A549 (cell line): ENCODE data around the gene BTG1. TPM values are rescaled to one million over a fixed set of nuclear protein-coding genes. Genes with fewer than 3 reads are reported as not detected.

Experiments
- ATAC-seq, 2 experiments: fragments of 200-7000 bp in 1 of 2; fragments of >200 bp in 1 of 2; cut with Nextera tagmentation in 1 of 2; cut with Tn5 transposase in 1 of 2; 3 replicates each; pipeline versions ENCODE4 v1.8.0 to v1.9.1; 2018 to 2020; ENCODE audit warnings: mild to moderate bottlenecking in 1 of 2, moderate library complexity in 1 of 2
- CTCF ChIA-PET: fragments of 300-600 bp; sonication (Branson Sonifier 250); formaldehyde crosslinking; extraction: SDS; loops from one replicate; lab custom pipeline; 2021; ENCODE audit warnings: antibody characterized with exemption, inconsistent platforms; lab: Yijun Ruan, JAX
- POLR2A ChIA-PET: fragments of 350-600 bp; formaldehyde crosslinking; extraction: SDS; loops from one replicate; lab custom pipeline; 2021; ENCODE audit warnings: antibody characterized with exemption, inconsistent platforms; lab: Yijun Ruan, JAX
- DNase-seq, 2 experiments: peaks; one replicate each; pipeline versions ENCODE4 v3.0.0 to v3.0.0-alpha.2; 2011 to 2016; ENCODE audit warnings: low read depth in 1 of 2, low spot score in 1 of 2
- FAIRE-seq: peaks from 2 replicates; lab custom pipeline; 2011; peaks lifted over from hg19 to GRCh38; lab: Jason Lieb, UNC
- H3K27ac ChIP-seq, 2 experiments: fragments of >200 bp; sonication (Bioruptor Twin); formaldehyde crosslinking; 3 replicates each; pipeline ENCODE4 v1.5.1; 2016 to 2017
- H3K4me1 ChIP-seq: fragments of >200 bp; sonication (Bioruptor Twin); formaldehyde crosslinking; 3 replicates; pipeline ENCODE4 v1.6.1; 2016
- H3K4me2 ChIP-seq: fragments of >200 bp; sonication (Bioruptor Twin); formaldehyde crosslinking; 3 replicates; pipeline ENCODE4 v1.6.1; 2016
- H3K4me3 ChIP-seq: fragments of >200 bp; sonication (Bioruptor Twin); formaldehyde crosslinking; 3 replicates; pipeline ENCODE4 v1.5.1; 2016
- H3K9me3 ChIP-seq: fragments of >200 bp; sonication (Bioruptor Twin); formaldehyde crosslinking; 3 replicates; pipeline ENCODE4 v1.6.1; 2016
- CEBPB ChIP-seq, 2 experiments: fragments of >200 bp in 1 of 2; sonication (Bioruptor Twin) in 1 of 2; formaldehyde crosslinking in 1 of 2; IDR thresholded peaks; 2 replicates each; pipeline ENCODE4 v1.6.1; 2012 to 2016
- EHMT2 ChIP-seq: fragments of 200-600 bp; sonication (generic); IDR thresholded peaks from 2 replicates; pipeline ENCODE4 v1.6.1; 2016; ENCODE audit warnings: antibody characterized with exemption, low read depth, mild to moderate bottlenecking, moderate library complexity
- FOXS1 ChIP-seq: fragments of 250-450 bp; sonication (Bioruptor Pico); IDR thresholded peaks from 2 replicates; pipeline ENCODE4 v1.5.0; 2020; ENCODE audit warnings: mild to moderate bottlenecking, moderate library complexity
- GATA3 ChIP-seq: IDR thresholded peaks from 2 replicates; pipeline ENCODE4 v1.6.1; 2012; ENCODE audit warnings: borderline replicate concordance
- HEYL ChIP-seq: fragments of 250-450 bp; sonication (Bioruptor Pico); IDR thresholded peaks from 2 replicates; pipeline ENCODE4 v1.8.0; 2021; ENCODE audit warnings: mild to moderate bottlenecking, moderate library complexity
- HOXA7 ChIP-seq: fragments of 250-450 bp; sonication (Bioruptor Pico); IDR thresholded peaks from 2 replicates; pipeline ENCODE4 v1.5.0; 2020; ENCODE audit warnings: mild to moderate bottlenecking, moderate library complexity
- JUN ChIP-seq, 2 experiments: fragments of >200 bp; sonication (Bioruptor Twin); formaldehyde crosslinking; IDR thresholded peaks; 2 replicates in 1 of 2; 3 replicates in 1 of 2; pipeline ENCODE4 v1.6.1; 2016 to 2017
- PHF8 ChIP-seq: fragments of 200-600 bp; sonication (generic); IDR thresholded peaks from 2 replicates; pipeline ENCODE4 v1.6.1; 2016; ENCODE audit warnings: low read depth, mild to moderate bottlenecking, antibody characterized with exemption, moderate library complexity, borderline replicate concordance
- POLR2A ChIP-seq: IDR thresholded peaks from 2 replicates; pipeline ENCODE4 v1.6.1; 2012; ENCODE audit warnings: mild to moderate bottlenecking, low read length
- POLR2AphosphoS2 ChIP-seq: conservative IDR thresholded peaks from 2 replicates; pipeline ENCODE4 v1.6.1; 2012; ENCODE audit warnings: low read length, improper control_type of control experiment, inconsistent platforms
- RAD21 ChIP-seq, 2 experiments: fragments of >200 bp in 1 of 2; sonication (Bioruptor Twin) in 1 of 2; formaldehyde crosslinking in 1 of 2; IDR thresholded peaks in 1 of 2; conservative IDR thresholded peaks in 1 of 2; 2 replicates in 1 of 2; 3 replicates in 1 of 2; pipeline ENCODE4 v1.6.1; 2012 to 2018; ENCODE audit warnings: inconsistent platforms in 1 of 2
- RFX5 ChIP-seq: fragments of 450-650 bp; IDR thresholded peaks from 2 replicates; pipeline ENCODE4 v1.7.1; 2014; ENCODE audit warnings: antibody characterized with exemption, mild to moderate bottlenecking, moderate library complexity
- SREBF2 ChIP-seq: fragments of 450-650 bp; IDR thresholded peaks from 2 replicates; pipeline ENCODE4 v1.6.1; 2014; ENCODE audit warnings: mild to moderate bottlenecking, moderate library complexity
- TFCP2L1 ChIP-seq: fragments of 250-450 bp; sonication (Bioruptor Pico); IDR thresholded peaks from 2 replicates; pipeline ENCODE4 v1.5.0; 2021; ENCODE audit warnings: mild to moderate bottlenecking
- ZC3H11A ChIP-seq: fragments of 450-650 bp; IDR thresholded peaks from 2 replicates; pipeline ENCODE4 v1.6.1; 2014; ENCODE audit warnings: antibody characterized with exemption, mild to moderate bottlenecking
- ZSCAN20 ChIP-seq: fragments of 250-450 bp; sonication (Bioruptor Pico); IDR thresholded peaks from 2 replicates; pipeline ENCODE4 v1.8.0; 2022; ENCODE audit warnings: mild to moderate bottlenecking, moderate library complexity
- whole genome bisulfite sequencing: methylation state at CpG from one replicate; pipeline ENCODE4 v1.1.6; 2017; ENCODE audit errors: missing lambda C conversion rate; 5-methylcytosine and 5-hydroxymethylcytosine counted together
- polyA plus RNA-seq, 4 experiments: library from polyadenylated mRNA; depleted of rRNA in 3 of 4; stranded (reverse); fragments of >200 nt; fragmentation: RNase III in 1 of 4; extraction: RNeasy Plus Mini Kit Qiagen cat#74134 plus additional on column Dnase treatment in 1 of 4; gene quantifications; 2 replicates in 3 of 4; 3 replicates in 1 of 4; pipeline ENCODE4 v1.2.3, GENCODE V29; 2011 to 2017
- TF ChIP-seq, protein P1 (sequence below): fragments of >200 bp; sonication (Bioruptor Twin); formaldehyde crosslinking; IDR thresholded peaks from 3 replicates; pipeline ENCODE4 v1.5.1; 2016
- TF ChIP-seq, protein P2 (sequence below): fragments of >200 bp; sonication (Bioruptor Twin); formaldehyde crosslinking; IDR thresholded peaks from 2 replicates; pipeline ENCODE4 v1.6.1; 2016

Gene BTG1
- polyA plus RNA-seq, 2 of the 4 experiments (the other 2 are of a cell fraction), result 29.4 to 138 TPM

DNA sequence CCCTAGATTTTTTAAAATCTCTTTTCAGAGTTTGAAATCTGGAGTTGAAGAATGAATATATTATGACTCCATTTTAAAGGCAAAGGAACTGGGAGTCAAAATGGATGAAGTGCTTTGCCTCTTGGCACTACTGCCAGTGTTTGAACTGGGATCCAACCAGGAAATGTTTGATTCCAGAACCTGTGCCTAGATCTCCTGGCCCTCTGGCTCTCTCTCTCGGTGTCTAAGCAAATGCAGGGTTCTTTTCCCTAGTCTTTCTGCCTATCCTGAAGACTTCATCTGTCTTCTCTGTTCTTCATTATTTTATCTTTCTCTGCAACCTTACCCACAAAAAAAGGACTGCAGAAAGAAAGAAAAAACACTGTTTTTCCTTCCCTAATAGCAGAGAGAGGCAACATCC is 17.0 kb downstream of the BTG1 start:
- TF ChIP-seq TFCP2L1 (no peak), GATA3 (no peak), RFX5 (no peak), ZSCAN20 (CRISPR knock-in tag) (no peak), POLR2A (no peak), POLR2AphosphoS2 (no peak)
- TF ChIP-seq, protein P1, sequence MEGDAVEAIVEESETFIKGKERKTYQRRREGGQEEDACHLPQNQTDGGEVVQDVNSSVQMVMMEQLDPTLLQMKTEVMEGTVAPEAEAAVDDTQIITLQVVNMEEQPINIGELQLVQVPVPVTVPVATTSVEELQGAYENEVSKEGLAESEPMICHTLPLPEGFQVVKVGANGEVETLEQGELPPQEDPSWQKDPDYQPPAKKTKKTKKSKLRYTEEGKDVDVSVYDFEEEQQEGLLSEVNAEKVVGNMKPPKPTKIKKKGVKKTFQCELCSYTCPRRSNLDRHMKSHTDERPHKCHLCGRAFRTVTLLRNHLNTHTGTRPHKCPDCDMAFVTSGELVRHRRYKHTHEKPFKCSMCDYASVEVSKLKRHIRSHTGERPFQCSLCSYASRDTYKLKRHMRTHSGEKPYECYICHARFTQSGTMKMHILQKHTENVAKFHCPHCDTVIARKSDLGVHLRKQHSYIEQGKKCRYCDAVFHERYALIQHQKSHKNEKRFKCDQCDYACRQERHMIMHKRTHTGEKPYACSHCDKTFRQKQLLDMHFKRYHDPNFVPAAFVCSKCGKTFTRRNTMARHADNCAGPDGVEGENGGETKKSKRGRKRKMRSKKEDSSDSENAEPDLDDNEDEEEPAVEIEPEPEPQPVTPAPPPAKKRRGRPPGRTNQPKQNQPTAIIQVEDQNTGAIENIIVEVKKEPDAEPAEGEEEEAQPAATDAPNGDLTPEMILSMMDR, result no peak
- TF ChIP-seq, protein P2, sequence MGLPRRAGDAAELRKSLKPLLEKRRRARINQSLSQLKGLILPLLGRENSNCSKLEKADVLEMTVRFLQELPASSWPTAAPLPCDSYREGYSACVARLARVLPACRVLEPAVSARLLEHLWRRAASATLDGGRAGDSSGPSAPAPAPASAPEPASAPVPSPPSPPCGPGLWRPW, result no peak
- H3K27ac ChIP-seq, result peak overlapping the region in 1 of 2 experiments; percentile 0; a peak in 1 of 6 replicates
- FAIRE-seq (no peak), ATAC-seq (no peak), DNase-seq (no peak)
- no peak overlapping the region for H3K4me3 ChIP-seq
- ChIA-PET CTCF (no interaction called here), POLR2A (no interaction called here)
- no peaks in the 10 kb centered on the region for H3K9me3 ChIP-seq
- WGBS, result 89% methylated on average over 1 of the region's 1 CpG
- H3K4me2 ChIP-seq, result no peak overlapping the region
- H3K4me1 ChIP-seq, result peaks cover 44% of the 10 kb centered on the region

DNA sequence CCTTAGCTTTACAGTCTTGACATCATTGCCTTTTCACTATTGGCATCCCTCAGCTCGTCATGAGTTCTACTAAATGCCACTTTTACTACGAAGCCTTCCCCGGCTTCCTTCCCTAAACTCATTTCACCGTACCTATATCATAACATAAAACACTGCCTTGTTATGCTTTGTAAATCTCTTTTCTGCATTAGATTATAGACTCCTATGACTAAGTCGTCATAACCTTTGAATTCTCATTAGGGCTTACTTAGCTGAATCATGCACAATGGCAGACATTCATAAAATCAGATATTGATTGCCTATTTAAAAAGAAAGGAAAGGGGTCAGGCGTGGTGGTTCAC is 21.0 kb downstream of the BTG1 start:
- ATAC-seq (no peak), DNase-seq (no peak), FAIRE-seq (no peak)
- 80% methylated on average over 6 of the region's 6 CpGs for WGBS
- H3K4me3 ChIP-seq, result no peak overlapping the region
- peaks cover 28% of the 10 kb centered on the region for H3K4me1 ChIP-seq
- TF ChIP-seq RFX5, result no peak
- no peak for TF ChIP-seq POLR2A
- TF ChIP-seq CEBPB (IDR thresholded peaks at IDR 0.05), result no peak
- no peak for TF ChIP-seq JUN (IDR thresholded peaks at IDR 0.05)
- TF ChIP-seq HEYL (CRISPR knock-in tag), result no peak
- TF ChIP-seq EHMT2, result no peak
- TF ChIP-seq PHF8, result no peak
- TF ChIP-seq RAD21 (conservative IDR thresholded peaks at IDR 0.05 in 1 of 2, IDR thresholded peaks at IDR 0.05 in 1 of 2), result no peak
- TF ChIP-seq HOXA7, result no peak
- TF ChIP-seq SREBF2, result no peak
- TF ChIP-seq FOXS1, result no peak
- TF ChIP-seq, all 56 proteins: peak for 0
- Histone ChIP-seq H3K4me2 (0 out of 3 replicates have a peak overlapping the region, but pooled peaks have one; percentile 15), H3K9me3 (peaks cover 10% of the 10 kb centered on the region; the same call in 1 of the 3 replicates), H3K27ac (peak overlapping the region; percentile 16 to 24; a peak in 2 of 6 replicates)
- ChIA-PET CTCF (interaction anchor here (0.6 to 1.2 kb wide), 4 partner anchors 12 to 588 kb away, joined by 3 to 5 read pairs (median 4); no protein-coding TSS in a partner anchor), POLR2A (interaction anchor here (1.0 kb wide), 1 partner anchor 21 kb away, joined by 7 read pairs; the partner anchor contains the start of gene BTG1)

DNA sequence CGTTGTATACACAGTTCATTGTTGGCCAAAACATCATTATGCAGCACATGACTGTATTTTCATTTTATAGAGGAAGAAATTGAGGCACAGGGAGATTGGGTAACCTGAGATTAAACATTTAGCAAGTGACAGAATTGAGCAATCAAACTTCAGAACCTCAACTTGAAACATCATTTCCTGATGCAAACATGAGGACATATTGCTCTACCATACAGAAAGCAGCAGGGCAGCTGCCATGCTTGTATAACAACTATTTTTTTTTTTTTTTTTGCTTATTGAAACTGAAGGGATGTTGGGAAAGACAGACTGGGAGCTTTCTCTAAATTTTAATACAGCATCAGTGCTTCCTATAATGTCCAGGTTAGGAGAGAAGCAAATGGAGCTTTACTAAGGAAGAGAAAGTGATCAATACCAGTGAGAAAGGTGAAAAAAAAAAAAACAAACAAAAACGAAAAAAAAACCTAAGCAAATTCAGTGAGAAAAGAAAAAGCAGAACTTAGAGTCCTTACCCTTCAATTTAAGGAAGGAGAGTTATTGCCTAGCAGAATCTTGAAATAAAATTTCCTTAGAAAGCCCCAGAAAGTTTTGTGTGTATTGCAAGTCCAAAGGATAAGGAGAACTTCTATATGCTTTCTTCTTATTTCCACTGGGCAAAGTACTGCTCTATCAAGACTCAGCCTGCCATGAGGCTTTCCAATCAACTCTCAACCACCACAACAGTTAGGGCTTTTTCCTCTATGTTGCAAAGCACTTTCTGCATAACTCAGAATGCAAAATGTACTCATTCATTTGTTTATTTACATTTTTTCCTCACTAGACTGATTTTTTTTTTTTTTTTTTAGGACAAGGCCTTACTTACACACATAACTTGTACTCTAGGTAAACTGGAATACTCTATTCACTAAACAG is 21.6 kb downstream of the BTG1 start:
- DNase-seq (no peak), FAIRE-seq (no peak), ATAC-seq (0 out of 6 replicates have a peak, but pooled peaks have one; percentile 7 to 14)
- TF ChIP-seq CEBPB (IDR thresholded peaks at IDR 0.05) (peak; percentile 21 to 36; a peak in 1 of 4 replicates), ZC3H11A (no peak)
- Histone ChIP-seq H3K4me2 (0 out of 3 replicates have a peak overlapping the region, but pooled peaks have one; percentile 15), H3K4me3 (no peak overlapping the region), H3K4me1 (peaks cover 28% of the 10 kb centered on the region), H3K9me3 (peaks cover 10% of the 10 kb centered on the region; the same call in 1 of the 3 replicates), H3K27ac (peak overlapping the region in 1 of 2 experiments; percentile 24; a peak in 2 of 6 replicates)
- ChIA-PET POLR2A (interaction anchor here (0.7 to 1.0 kb wide), 4 partner anchors 8 to 875 kb away, joined by 4 to 7 read pairs (median 6); partner anchors contain the start of gene BTG1), CTCF (interaction anchor here (0.6 to 1.2 kb wide), 5 partner anchors 12 to 588 kb away, joined by 3 to 5 read pairs (median 4); no protein-coding TSS in a partner anchor)
- WGBS, result 55% methylated on average over 2 of the region's 2 CpGs
